SU-DHL-6 (cell line): ENCODE measurements around the gene PCLO.

Experiments
- H2AFZ ChIP-seq: fragments of 200-600 bp; sonication (generic); 2 replicates; pipeline ENCODE4 v1.6.1; 2014; ENCODE audit warnings: low read depth, mild to moderate bottlenecking, moderate library complexity, mixed read lengths, antibody characterized with exemption, low read length; ENCODE audit not compliant: severe bottlenecking
- H3F3A ChIP-seq: fragments of 200-600 bp; shearing (Covaris generic); 2 replicates; pipeline ENCODE4 v1.6.0; 2016; ENCODE audit warnings: antibody characterized with exemption, mild to moderate bottlenecking; ENCODE audit not compliant: insufficient read depth
- H3K27ac ChIP-seq: fragments of 200-600 bp; sonication (generic); 2 replicates; pipeline ENCODE4 v1.5.1; 2016; ENCODE audit warnings: low read depth, mild to moderate bottlenecking, low read length, moderate library complexity, mixed read lengths
- H3K27me3 ChIP-seq: fragments of 200-600 bp; sonication (generic), shearing (Covaris generic); 2 replicates; pipeline ENCODE4 v1.6.0; 2014; ENCODE audit warnings: mild to moderate bottlenecking, low read length
- H3K36me3 ChIP-seq: fragments of 200-600 bp; sonication (generic); 2 replicates; pipeline ENCODE4 v1.6.1; 2014; ENCODE audit warnings: mild to moderate bottlenecking, low read length, mixed read lengths
- H3K4me2 ChIP-seq: fragments of 300-600, 200-600 bp; shearing (Covaris generic), sonication (generic); 2 replicates; pipeline ENCODE4 v1.6.0; 2014; ENCODE audit warnings: low read length, low read depth, mild to moderate bottlenecking; ENCODE audit not compliant: poor library complexity, severe bottlenecking
- H3K4me3 ChIP-seq: fragments of 200-600 bp; sonication (generic); 2 replicates; pipeline ENCODE4 v1.5.1; 2014; ENCODE audit warnings: antibody characterized with exemption, low read length, mild to moderate bottlenecking, mixed read lengths; ENCODE audit not compliant: insufficient read depth, poor library complexity, severe bottlenecking
- H3K79me2 ChIP-seq: fragments of 200-600 bp; sonication (generic); 2 replicates; pipeline ENCODE4 v1.6.1; 2014; ENCODE audit warnings: mild to moderate bottlenecking, low read length, moderate library complexity; ENCODE audit not compliant: insufficient read depth
- H3K9ac ChIP-seq: fragments of 200-600 bp; sonication (generic); 2 replicates; pipeline ENCODE4 v1.7.0; 2014; ENCODE audit warnings: mild to moderate bottlenecking, low read length
- H3K9me2 ChIP-seq: fragments of 200-600 bp; sonication (generic); replicated peaks from 2 replicates; pipeline ENCODE4 v1.6.1; 2014; ENCODE audit warnings: low read length; ENCODE audit not compliant: insufficient read depth
- H3K9me3 ChIP-seq: fragments of 200-600 bp; sonication (generic); 2 replicates; pipeline ENCODE4 v1.6.1; 2014; ENCODE audit warnings: low read length, mixed read lengths; ENCODE audit not compliant: insufficient read depth
- H4K20me1 ChIP-seq: fragments of 200-600 bp; sonication (generic); 2 replicates; pipeline ENCODE4 v1.6.1; 2014; ENCODE audit warnings: low read depth, mild to moderate bottlenecking, antibody characterized with exemption, low read length, moderate library complexity, mixed read lengths
- EZH2phosphoT487 ChIP-seq: fragments of 200-600 bp; sonication (generic), shearing (Covaris generic); conservative IDR thresholded peaks from 2 replicates; pipeline ENCODE4 v1.6.1; 2018; ENCODE audit warnings: mild to moderate bottlenecking, antibody characterized with exemption, low read length, moderate library complexity, mixed read lengths
- TF ChIP-seq, protein P1 (sequence below): fragments of 200-600 bp; sonication (generic); IDR thresholded peaks from one replicate; pipeline ENCODE4 v1.5.1; 2017; ENCODE audit warnings: antibody characterized with exemption, mild to moderate bottlenecking, low read length, moderate library complexity; ENCODE audit not compliant: insufficient read depth, poor library complexity, severe bottlenecking

The PCLO gene

DNA sequence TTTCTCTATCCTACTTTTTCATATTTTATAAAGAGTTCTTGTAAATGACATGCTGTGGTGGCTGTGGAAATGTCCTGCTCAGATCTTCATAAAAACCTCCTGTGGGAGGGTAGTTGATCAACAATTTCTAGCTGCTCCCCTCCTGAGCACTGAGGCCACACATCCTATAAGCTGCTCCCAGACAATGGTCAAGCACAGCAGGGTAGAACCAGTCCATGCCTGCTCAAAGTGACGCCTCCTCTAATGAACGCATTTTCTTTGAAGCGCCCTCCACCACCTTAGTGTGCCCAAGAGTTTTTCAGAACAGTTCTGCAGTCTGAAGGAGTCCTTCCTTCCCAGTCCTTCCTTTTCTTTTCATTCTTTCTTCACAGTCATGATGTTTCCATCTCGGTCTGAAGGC lies 420.5 kb downstream of the PCLO start:
- Histone ChIP-seq H3K4me3 (no peak overlapping the region), H3K4me2 (no peak overlapping the region), H3K9ac (no peak overlapping the region), H4K20me1 (no peaks in the 10 kb centered on the region), H3K27ac (no peak overlapping the region), H3K27me3 (no peaks in the 10 kb centered on the region), H3K36me3 (no peaks in the 10 kb centered on the region), H3K79me2 (no peaks in the 10 kb centered on the region), H2AFZ (no peak overlapping the region), H3K9me2 (no peaks in the 10 kb centered on the region), H3K9me3 (no peaks in the 10 kb centered on the region), H3F3A (no peaks in the 10 kb centered on the region)
- no peak for TF ChIP-seq EZH2phosphoT487
- TF ChIP-seq, protein P1, sequence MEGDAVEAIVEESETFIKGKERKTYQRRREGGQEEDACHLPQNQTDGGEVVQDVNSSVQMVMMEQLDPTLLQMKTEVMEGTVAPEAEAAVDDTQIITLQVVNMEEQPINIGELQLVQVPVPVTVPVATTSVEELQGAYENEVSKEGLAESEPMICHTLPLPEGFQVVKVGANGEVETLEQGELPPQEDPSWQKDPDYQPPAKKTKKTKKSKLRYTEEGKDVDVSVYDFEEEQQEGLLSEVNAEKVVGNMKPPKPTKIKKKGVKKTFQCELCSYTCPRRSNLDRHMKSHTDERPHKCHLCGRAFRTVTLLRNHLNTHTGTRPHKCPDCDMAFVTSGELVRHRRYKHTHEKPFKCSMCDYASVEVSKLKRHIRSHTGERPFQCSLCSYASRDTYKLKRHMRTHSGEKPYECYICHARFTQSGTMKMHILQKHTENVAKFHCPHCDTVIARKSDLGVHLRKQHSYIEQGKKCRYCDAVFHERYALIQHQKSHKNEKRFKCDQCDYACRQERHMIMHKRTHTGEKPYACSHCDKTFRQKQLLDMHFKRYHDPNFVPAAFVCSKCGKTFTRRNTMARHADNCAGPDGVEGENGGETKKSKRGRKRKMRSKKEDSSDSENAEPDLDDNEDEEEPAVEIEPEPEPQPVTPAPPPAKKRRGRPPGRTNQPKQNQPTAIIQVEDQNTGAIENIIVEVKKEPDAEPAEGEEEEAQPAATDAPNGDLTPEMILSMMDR = no peak

- no peaks in the 10 kb centered on the region for H3K27me3 ChIP-seq
- H3K4me3 ChIP-seq = no peak overlapping the region
- H3F3A ChIP-seq = no peaks in the 10 kb centered on the region
These were observed 421.2 kb downstream of the PCLO start for GRCh38 chr7:82741493-82741892.

GRCh38 chr7:82740246-82740848 lies 422.3 kb downstream of the PCLO start:
- H3K79me2 ChIP-seq = no peaks in the 10 kb centered on the region
- no peaks in the 10 kb centered on the region for H3K36me3 ChIP-seq
- H3F3A ChIP-seq = no peaks in the 10 kb centered on the region
- TF ChIP-seq EZH2phosphoT487 = no peak
- TF ChIP-seq, protein P1 = peak; percentile 52
- no peak overlapping the region for H3K4me2 ChIP-seq
- no peaks in the 10 kb centered on the region for H4K20me1 ChIP-seq
- no peak overlapping the region for H3K4me3 ChIP-seq
- no peaks in the 10 kb centered on the region for H3K9me3 ChIP-seq
- no peaks in the 10 kb centered on the region for H3K27me3 ChIP-seq
- no peak overlapping the region for H2AFZ ChIP-seq
- no peaks in the 10 kb centered on the region for H3K9me2 ChIP-seq
- no peak overlapping the region for H3K9ac ChIP-seq
- no peak overlapping the region for H3K27ac ChIP-seq

More at GRCh38 chr7:82741493-82741892, 421.2 kb downstream of the PCLO start:
- Histone ChIP-seq H3K4me2 (no peak overlapping the region), H4K20me1 (no peaks in the 10 kb centered on the region), H3K27ac (no peak overlapping the region), H3K9ac (no peak overlapping the region), H2AFZ (no peak overlapping the region), H3K9me3 (no peaks in the 10 kb centered on the region), H3K79me2 (no peaks in the 10 kb centered on the region), H3K9me2 (no peaks in the 10 kb centered on the region), H3K36me3 (no peaks in the 10 kb centered on the region)
- no peak for TF ChIP-seq EZH2phosphoT487
- TF ChIP-seq, protein P1 = no peak
